Suprapubic skin (tissue), 4 donors: ENCODE data around the gene CLEC16A. TPM values are rescaled to one million over a fixed set of nuclear protein-coding genes. Genes with fewer than 3 reads are reported as not detected.

Experiments used
- DNase-seq, 2 donors: peaks; one replicate each; pipeline ENCODE4 v3.0.0-alpha.2; 2019; ENCODE audit warnings: low spot score in 2 of 2
- H3K27ac ChIP-seq: fragments of 200-600 bp; sonication (generic); one replicate; pipeline ENCODE4 v1.5.1; 2019
- H3K27me3 ChIP-seq: fragments of 200-600 bp; sonication (generic); one replicate; pipeline ENCODE4 v1.5.1; 2019
- H3K36me3 ChIP-seq: fragments of 200-600 bp; sonication (generic); one replicate; pipeline ENCODE4 v1.5.1; 2019
- H3K4me1 ChIP-seq: fragments of 200-600 bp; sonication (generic); one replicate; pipeline ENCODE4 v1.5.1; 2019
- H3K4me3 ChIP-seq: fragments of 200-600 bp; sonication (generic); one replicate; pipeline ENCODE4 v1.5.1; 2019; ENCODE audit warnings: mild to moderate bottlenecking
- H3K9me3 ChIP-seq: fragments of 200-600 bp; sonication (generic); one replicate; pipeline ENCODE4 v1.5.1; 2019
- EP300 ChIP-seq: sonication (generic); formaldehyde crosslinking; IDR thresholded peaks from one replicate; pipeline ENCODE4 v1.6.1; 2017; ENCODE audit warnings: antibody characterized with exemption
- POLR2A ChIP-seq, 2 donors: fragments of 450-650 bp; IDR thresholded peaks; one replicate each; pipeline ENCODE4 v1.6.1; 2017; ENCODE audit warnings: antibody characterized with exemption in 2 of 2, mild to moderate bottlenecking in 2 of 2, moderate library complexity in 2 of 2
- POLR2AphosphoS5 ChIP-seq, 3 donors: sonication (generic); formaldehyde crosslinking; IDR thresholded peaks; one replicate each; pipeline ENCODE4 v1.6.1; 2017; ENCODE audit warnings: antibody characterized with exemption in 3 of 3
- WGBS: methylation state at CpG from one replicate; pipeline ENCODE4 v1.1.5; 2018; 5-methylcytosine and 5-hydroxymethylcytosine counted together
- total RNA-seq, 4 donors: library from RNA; depleted of rRNA; stranded (reverse); fragments of >200 nt; gene quantifications; one replicate each; pipeline ENCODE4 v1.1.0, GENCODE V29; 2016
- TF ChIP-seq, protein P1 (sequence below), 2 donors: fragments of 200-600 bp in 1 of 2; fragments of 450-650 bp in 1 of 2; sonication (generic) in 1 of 2; IDR thresholded peaks; one replicate each; pipeline ENCODE4 v1.5.1; 2016 to 2019; ENCODE audit warnings: antibody characterized with exemption in 2 of 2, mild to moderate bottlenecking in 1 of 2, moderate library complexity in 1 of 2

The CLEC16A gene
- total RNA-seq, 4 donors from 2014 or later: 37.2 to 62.3 (median 39.0) TPM

- Histone ChIP-seq H3K9me3 (no peaks in the 10 kb centered on the region), H3K27ac (no peak overlapping the region), H3K27me3 (no peaks in the 10 kb centered on the region), H3K4me1 (peaks cover 9% of the 10 kb centered on the region), H3K36me3 (no peaks in the 10 kb centered on the region), H3K4me3 (no peak overlapping the region)
- TF ChIP-seq, protein P1, sequence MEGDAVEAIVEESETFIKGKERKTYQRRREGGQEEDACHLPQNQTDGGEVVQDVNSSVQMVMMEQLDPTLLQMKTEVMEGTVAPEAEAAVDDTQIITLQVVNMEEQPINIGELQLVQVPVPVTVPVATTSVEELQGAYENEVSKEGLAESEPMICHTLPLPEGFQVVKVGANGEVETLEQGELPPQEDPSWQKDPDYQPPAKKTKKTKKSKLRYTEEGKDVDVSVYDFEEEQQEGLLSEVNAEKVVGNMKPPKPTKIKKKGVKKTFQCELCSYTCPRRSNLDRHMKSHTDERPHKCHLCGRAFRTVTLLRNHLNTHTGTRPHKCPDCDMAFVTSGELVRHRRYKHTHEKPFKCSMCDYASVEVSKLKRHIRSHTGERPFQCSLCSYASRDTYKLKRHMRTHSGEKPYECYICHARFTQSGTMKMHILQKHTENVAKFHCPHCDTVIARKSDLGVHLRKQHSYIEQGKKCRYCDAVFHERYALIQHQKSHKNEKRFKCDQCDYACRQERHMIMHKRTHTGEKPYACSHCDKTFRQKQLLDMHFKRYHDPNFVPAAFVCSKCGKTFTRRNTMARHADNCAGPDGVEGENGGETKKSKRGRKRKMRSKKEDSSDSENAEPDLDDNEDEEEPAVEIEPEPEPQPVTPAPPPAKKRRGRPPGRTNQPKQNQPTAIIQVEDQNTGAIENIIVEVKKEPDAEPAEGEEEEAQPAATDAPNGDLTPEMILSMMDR (IDR thresholded peaks at IDR 0.05): no peak
- no peak for TF ChIP-seq POLR2AphosphoS5 (IDR thresholded peaks at IDR 0.05)
- no peak for DNase-seq
- 78% methylated on average over 5 of the region's 5 CpGs for WGBS
These were observed 247.3 kb downstream of the CLEC16A start for GRCh38 chr16:11191665-11192064.

- Histone ChIP-seq H3K9me3 (no peaks in the 10 kb centered on the region), H3K4me3 (no peak overlapping the region), H3K4me1 (peaks cover 9% of the 10 kb centered on the region), H3K27ac (no peak overlapping the region), H3K36me3 (no peaks in the 10 kb centered on the region), H3K27me3 (peaks cover 4% of the 10 kb centered on the region)
- no peak for TF ChIP-seq EP300
- TF ChIP-seq POLR2AphosphoS5 (IDR thresholded peaks at IDR 0.05): no peak
- TF ChIP-seq, protein P1 (IDR thresholded peaks at IDR 0.05): no peak
- no peak for TF ChIP-seq POLR2A (IDR thresholded peaks at IDR 0.05)
- DNase-seq: no peak
These were observed 249.1 kb downstream of the CLEC16A start for GRCh38 chr16:11193494-11193893.

GRCh38 chr16:11194913-11195312, 250.5 kb downstream of the CLEC16A start:
- no peaks in the 10 kb centered on the region for H3K36me3 ChIP-seq
- H3K9me3 ChIP-seq: no peaks in the 10 kb centered on the region
- H3K27ac ChIP-seq: no peak overlapping the region
- H3K4me3 ChIP-seq: no peak overlapping the region
- peaks cover 10% of the 10 kb centered on the region for H3K4me1 ChIP-seq
- TF ChIP-seq POLR2AphosphoS5 (IDR thresholded peaks at IDR 0.05): no peak
- no peak for TF ChIP-seq POLR2A (IDR thresholded peaks at IDR 0.05)
- TF ChIP-seq, protein P1 (IDR thresholded peaks at IDR 0.05): no peak
- 78% methylated on average over 5 of the region's 5 CpGs for WGBS
- peaks cover 4% of the 10 kb centered on the region for H3K27me3 ChIP-seq
- DNase-seq: no peak

DNA sequence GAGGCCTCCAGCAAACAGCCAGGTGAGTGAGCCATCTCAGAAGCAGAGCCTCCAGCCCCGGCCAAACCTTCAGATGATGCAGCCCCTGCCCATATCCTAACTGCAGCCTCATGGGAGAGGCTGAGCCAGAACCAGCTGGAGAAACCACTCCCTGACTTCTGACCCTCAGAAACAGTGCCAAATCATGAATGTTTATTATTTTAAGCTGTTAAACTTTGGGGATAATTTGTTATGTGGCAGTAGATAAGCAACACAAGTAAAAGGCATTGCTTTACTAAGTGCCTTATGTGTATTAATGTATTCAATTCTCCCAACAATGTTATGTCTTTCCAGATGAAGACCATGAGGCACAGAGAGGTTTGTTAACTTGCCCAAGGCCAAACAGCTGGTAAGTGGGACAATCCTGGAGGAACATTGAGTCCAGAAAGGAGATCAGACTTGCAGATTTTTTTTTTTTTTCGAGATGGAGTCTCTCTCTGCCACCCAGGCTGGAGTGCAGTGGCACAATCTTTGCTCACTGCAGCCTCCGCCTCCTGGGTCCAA, 252.0 kb downstream of the CLEC16A start:
- WGBS: 39% methylated on average over 3 of the region's 3 CpGs
- no peaks in the 10 kb centered on the region for H3K36me3 ChIP-seq
- TF ChIP-seq POLR2AphosphoS5 (IDR thresholded peaks at IDR 0.05) (no peak), EP300 (no peak), POLR2A (IDR thresholded peaks at IDR 0.05) (no peak)
- TF ChIP-seq, protein P1 (IDR thresholded peaks at IDR 0.05): no peak

GRCh38 chr16:11198375-11198774, 254.0 kb downstream of the CLEC16A start:
- peaks cover 23% of the 10 kb centered on the region for H3K27me3 ChIP-seq
- H3K4me3 ChIP-seq: no peak overlapping the region
- no peaks in the 10 kb centered on the region for H3K9me3 ChIP-seq

More for the DNA sequence above, 252.0 kb downstream of the CLEC16A start:
- no peak for DNase-seq
- Histone ChIP-seq H3K4me3 (no peak overlapping the region), H3K27ac (no peak overlapping the region), H3K9me3 (no peaks in the 10 kb centered on the region), H3K4me1 (peaks cover 10% of the 10 kb centered on the region), H3K27me3 (peaks cover 12% of the 10 kb centered on the region)

More at GRCh38 chr16:11198375-11198774, 254.0 kb downstream of the CLEC16A start:
- H3K4me1 ChIP-seq: peaks cover 17% of the 10 kb centered on the region
- DNase-seq: no peak
- H3K27ac ChIP-seq: no peak overlapping the region
- 68% methylated on average over 5 of the region's 5 CpGs for WGBS
- H3K36me3 ChIP-seq: no peaks in the 10 kb centered on the region
- TF ChIP-seq EP300 (no peak), POLR2AphosphoS5 (IDR thresholded peaks at IDR 0.05) (no peak), POLR2A (IDR thresholded peaks at IDR 0.05) (no peak)
- TF ChIP-seq, protein P1 (IDR thresholded peaks at IDR 0.05): no peak
